H1 (cell line): ENCODE measurements around the gene STRN. TPM values are rescaled to one million over a fixed set of nuclear protein-coding genes. Genes with fewer than 3 reads are reported as not detected.

ENCODE experiments used
- BCL11A ChIP-seq, 2 experiments: IDR thresholded peaks; one replicate each; pipeline ENCODE4 v1.6.1; 2011; ENCODE audit warnings: low read depth in 2 of 2, low read length in 2 of 2, mild to moderate bottlenecking in 2 of 2
- EZH2 ChIP-seq: fragments of 200-600 bp; sonication (generic); IDR thresholded peaks from 2 replicates; pipeline ENCODE4 v1.7.1; 2012; ENCODE audit warnings: low read depth, mild to moderate bottlenecking, moderate library complexity, low read length, inconsistent platforms; ENCODE audit not compliant: severe bottlenecking
- GABPA ChIP-seq: IDR thresholded peaks from 2 replicates; pipeline ENCODE4 v1.6.1; 2011; ENCODE audit warnings: mild to moderate bottlenecking, low read length, moderate library complexity, borderline replicate concordance; ENCODE audit not compliant: insufficient read depth
- HDAC6 ChIP-seq: IDR thresholded peaks from one replicate; pipeline ENCODE4 v1.7.1; 2012; ENCODE audit warnings: low read depth, mild to moderate bottlenecking, inconsistent platforms, low read length, moderate library complexity
- PHF8 ChIP-seq: fragments of 200-600 bp; sonication (generic); conservative IDR thresholded peaks from 2 replicates; pipeline ENCODE4 v1.7.1; 2012; ENCODE audit warnings: low read depth, mild to moderate bottlenecking, inconsistent platforms, low read length, moderate library complexity
- RNF2 ChIP-seq: fragments of 200-900, 300-1000 bp; sonication (generic); IDR thresholded peaks from 2 replicates; pipeline ENCODE4 v1.7.1; 2016; ENCODE audit warnings: borderline replicate concordance, low read depth, mild to moderate bottlenecking, antibody characterized with exemption, low read length; ENCODE audit not compliant: poor library complexity, severe bottlenecking; ENCODE audit errors: missing control alignments
- RXRA ChIP-seq: IDR thresholded peaks from 2 replicates; pipeline ENCODE4 v1.6.1; 2011; ENCODE audit warnings: low read depth, mild to moderate bottlenecking, low read length, moderate library complexity; ENCODE audit not compliant: insufficient read depth
- SIN3A ChIP-seq, 2 experiments: IDR thresholded peaks in 1 of 2; conservative IDR thresholded peaks in 1 of 2; 2 replicates each; pipeline ENCODE4 v1.6.1; 2011 to 2012; ENCODE audit warnings: low read length in 2 of 2, improper control_type of control experiment in 1 of 2, low read depth in 1 of 2, mild to moderate bottlenecking in 1 of 2
- SIRT6 ChIP-seq: IDR thresholded peaks from one replicate; pipeline ENCODE4 v1.7.1; 2012; ENCODE audit warnings: low read length, inconsistent platforms
- SIX5 ChIP-seq: IDR thresholded peaks from 2 replicates; pipeline ENCODE4 v1.6.1; 2011; ENCODE audit warnings: mild to moderate bottlenecking, low read depth, low read length
- SRF ChIP-seq: IDR thresholded peaks from 2 replicates; pipeline ENCODE4 v1.6.1; 2011; ENCODE audit warnings: mild to moderate bottlenecking, low read depth, low read length, moderate library complexity
- SUZ12 ChIP-seq: fragments of 200-600 bp; sonication (generic); IDR thresholded peaks from 2 replicates; pipeline ENCODE4 v1.6.1; 2012; ENCODE audit warnings: mild to moderate bottlenecking, inconsistent platforms, low read length, moderate library complexity, mixed read lengths
- TEAD4 ChIP-seq: IDR thresholded peaks from 2 replicates; pipeline ENCODE4 v1.6.1; 2012; ENCODE audit warnings: low read depth, low read length, inconsistent platforms, mixed read lengths
- YY1 ChIP-seq: IDR thresholded peaks from 2 replicates; pipeline ENCODE4 v1.6.1; 2011; ENCODE audit warnings: low read depth, mild to moderate bottlenecking, low read length
- polyA plus RNA-seq, 7 experiments: library from polyadenylated mRNA; depleted of rRNA in 3 of 7; stranded (reverse) in 5 of 7; unstranded in 2 of 7; fragments of >200 nt in 5 of 7; fragments of 200-250 nt in 2 of 7; gene quantifications; 1 replicate in 5 of 7; 2 replicates in 1 of 7; 4 replicates in 1 of 7; pipeline versions ENCODE4 v1.2.1 to v1.2.3, GENCODE V29; 2011 to 2013; ENCODE audit warnings: missing spikeins in 2 of 7, mixed read lengths in 2 of 7
- total RNA-seq: library from RNA; stranded (reverse); fragmentation: NEBNext Ultra II Directional; extraction: Animal tissue kit (Norgen Biotek cat#: 25700); gene quantifications from 2 replicates; pipeline ENCODE4 v1.2.1, GENCODE V29; 2021
- TF ChIP-seq, protein P1 (sequence below): IDR thresholded peaks from 2 replicates; pipeline ENCODE4 v1.6.1; 2011; ENCODE audit warnings: low read depth, mild to moderate bottlenecking, low read length; ENCODE audit not compliant: insufficient read depth
- TF ChIP-seq, protein P2 (sequence below), 3 experiments: IDR thresholded peaks; 1 replicate in 2 of 3; 2 replicates in 1 of 3; pipeline versions ENCODE4 v1.5.1 to v1.6.1; 2011; ENCODE audit warnings: low read length in 3 of 3, mild to moderate bottlenecking in 3 of 3, inconsistent platforms in 2 of 3, low read depth in 1 of 3, moderate library complexity in 1 of 3; ENCODE audit not compliant: insufficient read depth in 1 of 3; ENCODE audit errors: control extremely low read depth in 1 of 3
- TF ChIP-seq, protein P3 (sequence below): IDR thresholded peaks from 2 replicates; pipeline ENCODE4 v1.6.1; 2012; ENCODE audit warnings: low read length, inconsistent platforms

The STRN gene
- total and polyA plus RNA-seq, 2 of the 8 experiments (the other 6 are each of a cell fraction or from before 2014, with no cell fraction given) = 8.3 to 47.0 TPM

DNA sequence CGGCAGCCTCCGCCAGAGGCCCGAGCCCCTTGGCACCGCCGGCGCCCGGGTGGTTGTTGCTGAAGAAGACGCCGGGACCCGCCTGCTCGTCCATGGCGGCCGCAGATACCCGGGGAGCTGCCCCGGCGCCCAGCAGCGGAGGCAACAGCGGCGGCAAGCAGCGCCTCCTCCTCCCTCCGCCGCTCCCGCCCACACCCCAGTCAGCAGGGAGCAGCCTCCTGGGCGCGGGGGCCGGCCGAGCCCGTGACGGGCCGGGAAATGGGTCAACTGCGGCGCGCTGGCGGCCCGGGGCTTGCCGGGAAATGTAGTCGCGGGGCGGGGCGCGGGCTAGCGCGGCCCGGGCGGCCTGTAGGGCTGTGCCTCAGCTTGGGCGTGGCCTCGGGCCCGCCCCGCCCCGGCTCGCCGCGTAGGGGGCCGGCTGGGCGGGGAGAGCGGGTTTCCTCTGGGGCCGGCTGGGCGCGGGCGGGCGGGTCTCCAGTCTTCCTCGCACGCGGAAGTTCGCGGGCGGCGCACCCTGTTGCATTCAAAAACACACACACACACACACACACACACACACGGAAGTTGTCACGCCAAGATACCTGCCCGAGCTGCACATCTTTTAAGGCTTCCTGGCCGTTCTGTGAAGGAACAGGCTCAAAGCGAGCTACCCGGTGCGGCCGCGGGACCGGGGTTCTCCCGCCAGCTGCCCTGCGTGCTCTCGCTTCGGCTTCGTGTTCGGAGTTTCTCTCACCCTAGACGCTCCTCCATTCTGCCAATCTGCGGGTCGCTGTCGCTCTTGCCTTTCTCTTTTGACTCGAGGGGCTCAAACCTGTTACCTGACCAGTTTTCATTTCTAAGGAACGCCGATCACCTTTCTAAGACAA lies at the start of gene STRN (continued):
- TF ChIP-seq, protein P1, sequence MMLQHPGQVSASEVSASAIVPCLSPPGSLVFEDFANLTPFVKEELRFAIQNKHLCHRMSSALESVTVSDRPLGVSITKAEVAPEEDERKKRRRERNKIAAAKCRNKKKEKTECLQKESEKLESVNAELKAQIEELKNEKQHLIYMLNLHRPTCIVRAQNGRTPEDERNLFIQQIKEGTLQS = no peak
- TF ChIP-seq TEAD4 (no peak), HDAC6 (no peak), SIRT6 (no peak), RXRA (no peak), SUZ12 (no peak), YY1 (peak; percentile 79; the same call in 1 of the 2 replicates), SIX5 (peak; percentile 53; the same call in 1 of the 2 replicates), GABPA (0 out of 2 replicates have a peak, but pooled peaks have one; percentile 52), SIN3A (conservative IDR thresholded peaks at IDR 0.05 in 1 of 2, IDR thresholded peaks at IDR 0.05 in 1 of 2; ENCODE audit: low read depth in 1 of 2, low read length in 2 of 2) (0 out of 4 replicates have a peak, but pooled peaks of 1 of the 2 experiments have one; percentile 37), BCL11A (IDR thresholded peaks at IDR 0.05; ENCODE audit: low read depth in 2 of 2, low read length in 2 of 2) (no peak), PHF8 (peak; percentile 83), SRF (0 out of 2 replicates have a peak, but pooled peaks have one; percentile 14), EZH2 (no peak), RNF2 (no peak)
- TF ChIP-seq, protein P2, sequence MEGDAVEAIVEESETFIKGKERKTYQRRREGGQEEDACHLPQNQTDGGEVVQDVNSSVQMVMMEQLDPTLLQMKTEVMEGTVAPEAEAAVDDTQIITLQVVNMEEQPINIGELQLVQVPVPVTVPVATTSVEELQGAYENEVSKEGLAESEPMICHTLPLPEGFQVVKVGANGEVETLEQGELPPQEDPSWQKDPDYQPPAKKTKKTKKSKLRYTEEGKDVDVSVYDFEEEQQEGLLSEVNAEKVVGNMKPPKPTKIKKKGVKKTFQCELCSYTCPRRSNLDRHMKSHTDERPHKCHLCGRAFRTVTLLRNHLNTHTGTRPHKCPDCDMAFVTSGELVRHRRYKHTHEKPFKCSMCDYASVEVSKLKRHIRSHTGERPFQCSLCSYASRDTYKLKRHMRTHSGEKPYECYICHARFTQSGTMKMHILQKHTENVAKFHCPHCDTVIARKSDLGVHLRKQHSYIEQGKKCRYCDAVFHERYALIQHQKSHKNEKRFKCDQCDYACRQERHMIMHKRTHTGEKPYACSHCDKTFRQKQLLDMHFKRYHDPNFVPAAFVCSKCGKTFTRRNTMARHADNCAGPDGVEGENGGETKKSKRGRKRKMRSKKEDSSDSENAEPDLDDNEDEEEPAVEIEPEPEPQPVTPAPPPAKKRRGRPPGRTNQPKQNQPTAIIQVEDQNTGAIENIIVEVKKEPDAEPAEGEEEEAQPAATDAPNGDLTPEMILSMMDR (IDR thresholded peaks at IDR 0.05; ENCODE audit: control extremely low read depth in 1 of 3, insufficient read depth in 1 of 3, low read depth in 1 of 3, low read length in 3 of 3) = no peak
- TF ChIP-seq, protein P3, sequence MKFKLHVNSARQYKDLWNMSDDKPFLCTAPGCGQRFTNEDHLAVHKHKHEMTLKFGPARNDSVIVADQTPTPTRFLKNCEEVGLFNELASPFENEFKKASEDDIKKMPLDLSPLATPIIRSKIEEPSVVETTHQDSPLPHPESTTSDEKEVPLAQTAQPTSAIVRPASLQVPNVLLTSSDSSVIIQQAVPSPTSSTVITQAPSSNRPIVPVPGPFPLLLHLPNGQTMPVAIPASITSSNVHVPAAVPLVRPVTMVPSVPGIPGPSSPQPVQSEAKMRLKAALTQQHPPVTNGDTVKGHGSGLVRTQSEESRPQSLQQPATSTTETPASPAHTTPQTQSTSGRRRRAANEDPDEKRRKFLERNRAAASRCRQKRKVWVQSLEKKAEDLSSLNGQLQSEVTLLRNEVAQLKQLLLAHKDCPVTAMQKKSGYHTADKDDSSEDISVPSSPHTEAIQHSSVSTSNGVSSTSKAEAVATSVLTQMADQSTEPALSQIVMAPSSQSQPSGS = no peak
